ENCODE measurements around the gene KCNMA1. TPM values are rescaled to one million over a fixed set of nuclear protein-coding genes. Genes with fewer than 3 reads are reported as not detected.

KCNMA1 gene
- total and polyA plus RNA-seq, 2 donors (not counting 1 experiment from before 2014, with no cell fraction given), result 0.82 to 3.1 TPM

DNA sequence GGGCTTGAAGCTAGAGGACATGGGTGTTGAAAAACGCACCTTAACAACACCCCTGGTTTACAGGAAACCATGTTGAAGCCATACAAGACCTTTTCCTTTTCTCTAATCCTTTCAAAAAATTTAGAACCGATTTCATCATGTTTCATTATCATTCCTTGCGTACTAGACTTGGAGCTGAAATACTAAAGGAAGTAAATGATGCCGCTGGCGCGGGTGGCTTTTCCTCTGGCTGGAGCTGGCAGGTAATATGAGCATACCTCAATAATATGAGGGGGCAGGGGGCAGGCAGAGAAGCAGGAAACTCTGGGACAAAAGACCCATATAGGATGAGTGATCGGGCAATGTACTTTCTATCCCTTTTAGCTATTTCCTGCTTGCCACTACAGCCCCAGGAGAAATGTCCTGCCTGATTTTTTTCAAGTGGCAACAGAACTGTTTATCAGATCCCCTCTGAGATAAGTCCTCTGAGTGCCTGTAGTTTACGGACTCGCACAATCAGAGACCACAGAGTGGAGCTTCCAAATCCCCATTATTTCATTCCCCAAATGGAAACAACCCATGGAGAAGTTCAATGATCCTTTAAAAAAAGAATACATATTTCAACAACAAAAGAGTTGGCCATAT lies 450.1 kb downstream of the KCNMA1 start:
- WGBS (ENCODE audit: insufficient coverage), result 95% methylated on average over 3 of the region's 9 CpGs
- no peaks in the 10 kb centered on the region for H3K27me3 ChIP-seq (replicated peaks in 1 of 4; ENCODE audit: control extremely low read depth in 1 of 4, control insufficient read depth in 3 of 4, insufficient read depth in 4 of 4, low read length in 3 of 4)
- no peak for ATAC-seq (ENCODE audit: low read depth)

DNA sequence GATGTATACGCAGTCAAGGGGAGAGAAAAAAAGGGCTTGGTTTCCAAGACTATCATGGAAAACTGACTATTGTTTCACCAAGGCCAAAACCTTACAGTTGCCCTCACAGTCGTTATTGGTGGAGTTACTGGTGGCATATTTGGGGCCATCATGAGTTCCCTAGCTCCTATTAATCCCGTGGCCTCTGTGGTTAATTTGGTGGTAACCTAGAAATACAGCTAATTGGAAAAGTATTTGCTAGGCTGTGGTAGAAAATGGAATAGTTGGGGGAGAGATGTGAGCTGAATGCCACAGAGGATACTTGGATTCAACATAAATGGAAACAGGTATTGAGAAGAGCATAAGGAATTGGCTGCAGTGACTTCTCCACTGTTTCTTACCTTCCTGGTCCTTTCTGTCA lies 450.7 kb downstream of the KCNMA1 start:
- H3K9me3 ChIP-seq (ENCODE audit: control extremely low read depth in 1 of 3, control insufficient read depth in 2 of 3, insufficient read depth in 1 of 3, low read length in 2 of 3), result no peaks in the 10 kb centered on the region
- H3K79me2 ChIP-seq (ENCODE audit: control insufficient read depth, insufficient read depth, low read length), result no peaks in the 10 kb centered on the region
- Mint-ChIP-seq H3K4me3 (no peak overlapping the region), H3K27me3 (no peaks in the 10 kb centered on the region), H3K4me1 (no peaks in the 10 kb centered on the region), H3K9me3 (ENCODE audit: insufficient read depth) (no peaks in the 10 kb centered on the region), H3K27ac (no peak overlapping the region)
- no peak overlapping the region for H2AFZ ChIP-seq (ENCODE audit: insufficient read depth, low read depth, low read length, poor library complexity, severe bottlenecking)
- no peak overlapping the region for H3K27ac ChIP-seq (ENCODE audit: low read length in 2 of 2)
- H3K4me3 ChIP-seq (ENCODE audit: control extremely low read depth in 1 of 5, extremely low read depth in 1 of 5, insufficient read depth in 1 of 5, low read depth in 2 of 5, low read length in 4 of 5), result no peak overlapping the region
- H3K4me2 ChIP-seq (replicated peaks; ENCODE audit: low read depth, low read length, poor library complexity, severe bottlenecking), result no peak overlapping the region
- H3K9ac ChIP-seq (ENCODE audit: low read length), result no peak overlapping the region
- no peaks in the 10 kb centered on the region for H4K20me1 ChIP-seq (ENCODE audit: control insufficient read depth, insufficient read depth, low read length, poor library complexity, severe bottlenecking)
- ChIA-PET POLR2A (no interaction called here), CTCF (interaction anchor here (0.9 to 1.5 kb wide), 3 partner anchors 11 to 455 kb away, joined by 3 to 5 read pairs (median 4); no protein-coding TSS in a partner anchor)
- intact Hi-C loops (cut with micrococcal nuclease), result no loop called here
- ATAC-seq (ENCODE audit: low read depth) (no peak), DNase-seq (no peak)
- H3K36me3 ChIP-seq (replicated peaks in 1 of 2; ENCODE audit: control extremely low read depth in 1 of 2, control insufficient read depth in 1 of 2, extremely low read depth in 1 of 2, insufficient read depth in 2 of 2, low read length in 1 of 2), result no peaks in the 10 kb centered on the region
- TF ChIP-seq EZH2 (IDR thresholded peaks at IDR 0.05; ENCODE audit: borderline replicate concordance, insufficient read depth, low read depth, low read length, poor library complexity, severe bottlenecking), result no peak
- TF ChIP-seq, protein P1, sequence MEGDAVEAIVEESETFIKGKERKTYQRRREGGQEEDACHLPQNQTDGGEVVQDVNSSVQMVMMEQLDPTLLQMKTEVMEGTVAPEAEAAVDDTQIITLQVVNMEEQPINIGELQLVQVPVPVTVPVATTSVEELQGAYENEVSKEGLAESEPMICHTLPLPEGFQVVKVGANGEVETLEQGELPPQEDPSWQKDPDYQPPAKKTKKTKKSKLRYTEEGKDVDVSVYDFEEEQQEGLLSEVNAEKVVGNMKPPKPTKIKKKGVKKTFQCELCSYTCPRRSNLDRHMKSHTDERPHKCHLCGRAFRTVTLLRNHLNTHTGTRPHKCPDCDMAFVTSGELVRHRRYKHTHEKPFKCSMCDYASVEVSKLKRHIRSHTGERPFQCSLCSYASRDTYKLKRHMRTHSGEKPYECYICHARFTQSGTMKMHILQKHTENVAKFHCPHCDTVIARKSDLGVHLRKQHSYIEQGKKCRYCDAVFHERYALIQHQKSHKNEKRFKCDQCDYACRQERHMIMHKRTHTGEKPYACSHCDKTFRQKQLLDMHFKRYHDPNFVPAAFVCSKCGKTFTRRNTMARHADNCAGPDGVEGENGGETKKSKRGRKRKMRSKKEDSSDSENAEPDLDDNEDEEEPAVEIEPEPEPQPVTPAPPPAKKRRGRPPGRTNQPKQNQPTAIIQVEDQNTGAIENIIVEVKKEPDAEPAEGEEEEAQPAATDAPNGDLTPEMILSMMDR (IDR thresholded peaks at IDR 0.05), result no peak
- H3K27me3 ChIP-seq (replicated peaks in 1 of 4; ENCODE audit: control extremely low read depth in 1 of 4, control insufficient read depth in 3 of 4, insufficient read depth in 4 of 4, low read length in 3 of 4), result no peaks in the 10 kb centered on the region
- 93% methylated on average over 2 of the region's 3 CpGs for WGBS (ENCODE audit: insufficient coverage)
- no peaks in the 10 kb centered on the region for H3K4me1 ChIP-seq (ENCODE audit: control insufficient read depth in 2 of 2, insufficient read depth in 2 of 2, low read length in 2 of 2)

More for the DNA sequence above, 450.1 kb downstream of the KCNMA1 start:
- H3K27ac ChIP-seq (ENCODE audit: low read length in 2 of 2), result no peak overlapping the region
- no peaks in the 10 kb centered on the region for H3K36me3 ChIP-seq (replicated peaks in 1 of 2; ENCODE audit: control extremely low read depth in 1 of 2, control insufficient read depth in 1 of 2, extremely low read depth in 1 of 2, insufficient read depth in 2 of 2, low read length in 1 of 2)
- no peak overlapping the region for H3K4me3 Mint-ChIP-seq
- H2AFZ ChIP-seq (ENCODE audit: insufficient read depth, low read depth, low read length, poor library complexity, severe bottlenecking), result no peak overlapping the region
- H3K9me3 ChIP-seq (ENCODE audit: control extremely low read depth in 1 of 3, control insufficient read depth in 2 of 3, insufficient read depth in 1 of 3, low read length in 2 of 3), result no peaks in the 10 kb centered on the region
- H3K9me3 Mint-ChIP-seq (ENCODE audit: insufficient read depth), result no peaks in the 10 kb centered on the region
- no peaks in the 10 kb centered on the region for H4K20me1 ChIP-seq (ENCODE audit: control insufficient read depth, insufficient read depth, low read length, poor library complexity, severe bottlenecking)
- no peak overlapping the region for H3K4me2 ChIP-seq (replicated peaks; ENCODE audit: low read depth, low read length, poor library complexity, severe bottlenecking)
- no peaks in the 10 kb centered on the region for H3K4me1 ChIP-seq (ENCODE audit: control insufficient read depth in 2 of 2, insufficient read depth in 2 of 2, low read length in 2 of 2)
- H3K9ac ChIP-seq (ENCODE audit: low read length), result no peak overlapping the region
- POLR2A ChIA-PET, result no interaction called here
- no peak overlapping the region for H3K4me3 ChIP-seq (ENCODE audit: control extremely low read depth in 1 of 5, extremely low read depth in 1 of 5, insufficient read depth in 1 of 5, low read depth in 2 of 5, low read length in 4 of 5)
- H3K27me3 Mint-ChIP-seq, result no peaks in the 10 kb centered on the region
- intact Hi-C loops (cut with micrococcal nuclease), result no loop called here
- TF ChIP-seq, protein P1 (IDR thresholded peaks at IDR 0.05), result no peak
- no peak for TF ChIP-seq EZH2 (IDR thresholded peaks at IDR 0.05; ENCODE audit: borderline replicate concordance, insufficient read depth, low read depth, low read length, poor library complexity, severe bottlenecking)
- no peak overlapping the region for H3K27ac Mint-ChIP-seq
- no peaks in the 10 kb centered on the region for H3K4me1 Mint-ChIP-seq
- CTCF ChIA-PET, result interaction anchor here (0.9 to 1.5 kb wide), 3 partner anchors 12 to 455 kb away, joined by 3 to 5 read pairs (median 4); no protein-coding TSS in a partner anchor
- DNase-seq, result no peak
- H3K79me2 ChIP-seq (ENCODE audit: control insufficient read depth, insufficient read depth, low read length), result no peaks in the 10 kb centered on the region

Measured in B cell (primary cell).